Trophoblast cell (in vitro differentiated cells and primary cell): ENCODE data around the gene CACNA1G.

Experiments
- DNase-seq, 2 donors: peaks; one replicate each; pipeline ENCODE4 v3.0.0-alpha.2; 2016
- H2AFZ ChIP-seq: 2 replicates; pipeline ENCODE4 v1.6.1; 2013; ENCODE audit warnings: low read length, moderate library complexity, mild to moderate bottlenecking; ENCODE audit not compliant: insufficient read depth, poor library complexity
- H2AK5ac ChIP-seq: 2 replicates; pipeline ENCODE4 v1.6.1; 2013; ENCODE audit warnings: mild to moderate bottlenecking, low read length
- H2BK120ac ChIP-seq: 2 replicates; pipeline ENCODE4 v1.6.1; 2013; ENCODE audit warnings: low read length, mild to moderate bottlenecking, moderate library complexity; ENCODE audit not compliant: insufficient read depth, poor library complexity
- H2BK12ac ChIP-seq: 2 replicates; pipeline ENCODE4 v1.6.1; 2013; ENCODE audit warnings: mild to moderate bottlenecking, low read length, moderate library complexity
- H2BK5ac ChIP-seq: 2 replicates; pipeline ENCODE4 v1.6.1; 2013; ENCODE audit warnings: low read length, low read depth, moderate library complexity, mild to moderate bottlenecking; ENCODE audit not compliant: poor library complexity
- H3K14ac ChIP-seq: 2 replicates; pipeline ENCODE4 v1.6.1; 2013; ENCODE audit warnings: mild to moderate bottlenecking, low read length
- H3K18ac ChIP-seq: 2 replicates; pipeline ENCODE4 v1.6.1; 2013; ENCODE audit warnings: mild to moderate bottlenecking, low read length
- H3K23ac ChIP-seq: 2 replicates; pipeline ENCODE4 v1.6.1; 2013; ENCODE audit warnings: low read length
- H3K27ac ChIP-seq: 2 replicates; pipeline ENCODE4 v1.5.1; 2013; ENCODE audit warnings: low read depth, mild to moderate bottlenecking, inconsistent platforms, low read length, moderate library complexity
- H3K27me3 ChIP-seq: 2 replicates; pipeline ENCODE4 v1.6.1; 2013; ENCODE audit warnings: inconsistent platforms, mild to moderate bottlenecking, low read length, moderate library complexity; ENCODE audit not compliant: insufficient read depth
- H3K36me3 ChIP-seq, 2 experiments: 1 replicate in 1 of 2; 2 replicates in 1 of 2; pipeline ENCODE4 v1.6.1; 2013; ENCODE audit warnings: low read length in 2 of 2, mild to moderate bottlenecking in 2 of 2, moderate library complexity in 1 of 2; ENCODE audit not compliant: insufficient read depth in 2 of 2, control insufficient read depth in 1 of 2
- H3K4ac ChIP-seq: 2 replicates; pipeline ENCODE4 v1.6.1; 2013; ENCODE audit warnings: low read depth, mild to moderate bottlenecking, low read length, moderate library complexity
- H3K4me1 ChIP-seq, 2 experiments: 1 replicate in 1 of 2; 2 replicates in 1 of 2; pipeline ENCODE4 v1.6.1; 2013; ENCODE audit warnings: low read length in 2 of 2, mild to moderate bottlenecking in 2 of 2, moderate library complexity in 1 of 2; ENCODE audit not compliant: insufficient read depth in 2 of 2, control insufficient read depth in 1 of 2
- H3K4me2 ChIP-seq: 2 replicates; pipeline ENCODE4 v1.6.1; 2013; ENCODE audit warnings: inconsistent platforms, mild to moderate bottlenecking, low read length, moderate library complexity
- H3K4me3 ChIP-seq: 2 replicates; pipeline ENCODE4 v1.5.1; 2013; ENCODE audit warnings: mild to moderate bottlenecking, low read depth, low read length, inconsistent platforms
- H3K79me1 ChIP-seq: one replicate; pipeline ENCODE4 v1.6.1; 2013; ENCODE audit warnings: low read length
- H3K79me2 ChIP-seq: 2 replicates; pipeline ENCODE4 v1.6.1; 2013; ENCODE audit warnings: low read length, mild to moderate bottlenecking; ENCODE audit not compliant: control insufficient read depth, insufficient read depth, poor library complexity
- H3K9ac ChIP-seq: 2 replicates; pipeline ENCODE4 v1.6.1; 2013; ENCODE audit warnings: mild to moderate bottlenecking, low read length
- H3K9me3 ChIP-seq: 2 replicates; pipeline ENCODE4 v1.6.1; 2013; ENCODE audit warnings: low read depth, mild to moderate bottlenecking, control low read depth, inconsistent platforms, low read length; ENCODE audit not compliant: insufficient read depth
- H4K12ac ChIP-seq: 2 replicates; pipeline ENCODE4 v1.6.1; 2013; ENCODE audit warnings: low read depth, mild to moderate bottlenecking, low read length, moderate library complexity
- H4K8ac ChIP-seq: 2 replicates; pipeline ENCODE4 v1.6.1; 2013; ENCODE audit warnings: low read depth, mild to moderate bottlenecking, low read length, moderate library complexity
- H4K91ac ChIP-seq: one replicate; pipeline ENCODE4 v1.6.1; 2013; ENCODE audit warnings: low read depth, mild to moderate bottlenecking, low read length, moderate library complexity
- WGBS: extraction: QIAGEN DNeasy Blood & Tissue Kit; methylation state at CpG from one replicate; pipeline ENCODE4 v1.1.7; 2013; ENCODE audit warnings: missing lambda C conversion rate; ENCODE audit not compliant: insufficient read length, insufficient coverage; ENCODE audit errors: extremely low coverage; 5-methylcytosine and 5-hydroxymethylcytosine counted together

Gene CACNA1G

GRCh38 chr17:50609380-50610074 lies 49.0 kb downstream of the CACNA1G start:
- WGBS, result no CpG with 5 or more reads among the region's 24 CpGs

GRCh38 chr17:50611634-50612033 lies 51.1 kb downstream of the CACNA1G start:
- Histone ChIP-seq H4K12ac (no peak overlapping the region), H3K79me2 (no peaks in the 10 kb centered on the region), H3K23ac (no peak overlapping the region), H3K9me3 (peaks cover 4% of the 10 kb centered on the region), H3K27ac (no peak overlapping the region), H2BK5ac (no peak overlapping the region), H2BK12ac (no peak overlapping the region), H3K18ac (no peak overlapping the region), H3K9ac (no peak overlapping the region), H3K36me3 (no peaks in the 10 kb centered on the region), H3K27me3 (no peaks in the 10 kb centered on the region), H3K4me2 (no peak overlapping the region), H4K91ac (no peak overlapping the region), H2AK5ac (no peak overlapping the region), H4K8ac (no peak overlapping the region), H2BK120ac (no peak overlapping the region), H3K4me3 (no peak overlapping the region), H2AFZ (no peak overlapping the region), H3K14ac (no peak overlapping the region), H3K79me1 (no peaks in the 10 kb centered on the region), H3K4ac (no peak overlapping the region), H3K4me1 (no peaks in the 10 kb centered on the region)
- DNase-seq, result no peak
- no CpG with 5 or more reads among the region's 6 CpGs for WGBS

More at GRCh38 chr17:50609380-50610074, 49.0 kb downstream of the CACNA1G start:
- Histone ChIP-seq H2AFZ (no peak overlapping the region), H3K23ac (no peak overlapping the region), H3K4ac (no peak overlapping the region), H2BK12ac (no peak overlapping the region), H3K4me3 (no peak overlapping the region), H3K27me3 (no peaks in the 10 kb centered on the region), H3K14ac (no peak overlapping the region), H3K9ac (no peak overlapping the region), H2AK5ac (no peak overlapping the region), H2BK5ac (no peak overlapping the region), H4K91ac (no peak overlapping the region), H3K9me3 (peaks cover 3% of the 10 kb centered on the region), H3K4me2 (no peak overlapping the region), H3K79me1 (no peaks in the 10 kb centered on the region), H4K8ac (no peak overlapping the region), H3K36me3 (no peaks in the 10 kb centered on the region), H3K18ac (no peak overlapping the region), H4K12ac (no peak overlapping the region), H3K4me1 (no peaks in the 10 kb centered on the region), H3K27ac (no peak overlapping the region), H2BK120ac (no peak overlapping the region), H3K79me2 (no peaks in the 10 kb centered on the region)
- no peak for DNase-seq

- no peaks in the 10 kb centered on the region for H3K27me3 ChIP-seq
- no peak overlapping the region for H3K18ac ChIP-seq
- H2BK120ac ChIP-seq, result no peak overlapping the region
- no peak overlapping the region for H4K91ac ChIP-seq
- H3K23ac ChIP-seq, result no peak overlapping the region
- H3K79me1 ChIP-seq, result no peaks in the 10 kb centered on the region
- no peak overlapping the region for H3K14ac ChIP-seq
- no peak for DNase-seq
- no peaks in the 10 kb centered on the region for H3K79me2 ChIP-seq
- H3K9me3 ChIP-seq, result peaks cover 4% of the 10 kb centered on the region
- no peak overlapping the region for H2AFZ ChIP-seq
- no peak overlapping the region for H4K12ac ChIP-seq
- H4K8ac ChIP-seq, result no peak overlapping the region
- no peak overlapping the region for H3K9ac ChIP-seq
- H2BK12ac ChIP-seq, result no peak overlapping the region
- no peak overlapping the region for H2BK5ac ChIP-seq
- H3K4me2 ChIP-seq, result no peak overlapping the region
- no peaks in the 10 kb centered on the region for H3K36me3 ChIP-seq
- no peak overlapping the region for H3K4me3 ChIP-seq
- no CpG with 5 or more reads among the region's 12 CpGs for WGBS
- no peak overlapping the region for H3K4ac ChIP-seq
- H2AK5ac ChIP-seq, result no peak overlapping the region
- no peak overlapping the region for H3K27ac ChIP-seq
- H3K4me1 ChIP-seq, result no peaks in the 10 kb centered on the region
These were observed 51.8 kb downstream of the CACNA1G start for GRCh38 chr17:50612281-50612680.

GRCh38 chr17:50613007-50613992 lies 52.8 kb downstream of the CACNA1G start:
- H3K4me2 ChIP-seq, result no peak overlapping the region
- no peak overlapping the region for H2AK5ac ChIP-seq
- H3K9ac ChIP-seq, result no peak overlapping the region
- no peak overlapping the region for H3K23ac ChIP-seq
- no peaks in the 10 kb centered on the region for H3K27me3 ChIP-seq
- H3K27ac ChIP-seq, result no peak overlapping the region
- H3K18ac ChIP-seq, result no peak overlapping the region
- WGBS, result no CpG with 5 or more reads among the region's 26 CpGs
- H2BK5ac ChIP-seq, result no peak overlapping the region
- no peaks in the 10 kb centered on the region for H3K79me2 ChIP-seq
- H3K14ac ChIP-seq, result no peak overlapping the region
- no peaks in the 10 kb centered on the region for H3K79me1 ChIP-seq
- H3K4ac ChIP-seq, result no peak overlapping the region
- H2BK12ac ChIP-seq, result no peak overlapping the region
- H4K12ac ChIP-seq, result no peak overlapping the region
- peaks cover 4% of the 10 kb centered on the region for H3K9me3 ChIP-seq
- H3K36me3 ChIP-seq, result no peaks in the 10 kb centered on the region
- H2BK120ac ChIP-seq, result no peak overlapping the region
- no peak overlapping the region for H4K8ac ChIP-seq
- no peaks in the 10 kb centered on the region for H3K4me1 ChIP-seq
- DNase-seq, result no peak
- H4K91ac ChIP-seq, result no peak overlapping the region
- H3K4me3 ChIP-seq, result no peak overlapping the region
- no peak overlapping the region for H2AFZ ChIP-seq
